ENCODE measurements around the gene OPA1.

Gene OPA1

DNA sequence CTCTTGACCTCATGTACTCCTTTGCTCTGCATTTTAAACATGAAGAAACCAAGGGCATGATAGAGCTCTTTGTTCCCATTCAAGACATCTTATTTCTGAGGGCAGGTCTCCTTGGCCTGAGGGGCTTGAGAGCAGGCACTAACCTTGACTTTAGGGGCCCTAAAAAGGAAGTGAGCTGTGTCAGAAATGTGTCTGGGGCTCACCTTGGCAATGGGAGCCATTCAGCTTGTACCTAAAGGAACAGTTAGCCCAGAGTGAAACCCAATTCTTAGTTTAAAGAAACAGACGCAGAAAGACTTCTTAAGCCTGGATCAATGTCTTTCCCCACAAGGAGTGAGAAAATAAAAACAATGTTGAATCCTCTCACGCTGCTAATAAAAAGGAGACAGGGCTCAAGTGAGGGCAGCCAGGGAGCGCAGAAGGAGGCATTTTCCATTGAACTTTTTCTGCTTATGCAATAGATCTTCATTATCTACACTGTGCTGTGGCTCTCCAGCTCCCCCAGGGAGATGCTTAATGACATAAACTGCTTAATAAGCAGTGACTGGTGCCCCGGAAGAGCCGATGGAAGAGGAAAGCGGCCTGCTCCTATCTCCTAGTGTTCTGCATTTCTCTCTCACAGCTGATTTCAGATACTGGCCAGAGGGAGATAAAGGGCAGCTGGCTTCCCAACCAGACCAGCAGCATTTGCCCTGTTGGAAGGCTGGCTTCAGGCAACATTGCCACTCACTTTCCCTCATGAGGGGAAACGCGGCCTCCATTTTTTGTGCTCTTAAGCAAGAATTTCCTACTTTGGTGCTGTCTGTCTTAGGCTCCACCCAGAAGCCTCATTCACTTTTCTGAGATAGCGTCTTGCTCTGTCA lies 152.0 kb downstream of the OPA1 start:
- no peak for DNase-seq (ENCODE audit: low spot score)
- no peak for TF ChIP-seq CTCF (IDR thresholded peaks at IDR 0.05; ENCODE audit: extremely low read depth, missing control alignments)

GRCh38 chr3:193746832-193747231 lies 153.8 kb downstream of the OPA1 start:
- TF ChIP-seq CTCF (IDR thresholded peaks at IDR 0.05; ENCODE audit: extremely low read depth, missing control alignments), result no peak
- no peak for DNase-seq (ENCODE audit: low spot score)

All from GM20000 (cell line).